DMS153 (cell line): ENCODE measurements around the gene SOCS3.

Source experiments
- DNase-seq: peaks from one replicate; lab custom pipeline; 2025; lab: John Stamatoyannopoulos, UW

SOCS3 gene

GRCh38 chr17:78307887-78308638 is 51.8 kb downstream of the SOCS3 start:
- DNase-seq, result no peak

- DNase-seq, result no peak
Observed at GRCh38 chr17:78306913-78307312, 53.0 kb downstream of the SOCS3 start.
